GM18873 (cell line): ENCODE data around the gene UGT1A1.

ENCODE experiments used
- ATAC-seq: cut with Tn5 transposase; IDR thresholded peaks from one replicate; pipeline ENCODE4 v1.9.1; 2021; ENCODE audit warnings: mild to moderate bottlenecking, moderate library complexity, moderate number of reproducible peaks; ENCODE audit not compliant: unreplicated experiment, low FRiP score

UGT1A1 gene

GRCh38 chr2:233794128-233794658, 34.1 kb downstream of the UGT1A1 start:
- ATAC-seq: no peak

GRCh38 chr2:233795735-233796171, 35.7 kb downstream of the UGT1A1 start:
- no peak for ATAC-seq

GRCh38 chr2:233796254-233796653, 36.2 kb downstream of the UGT1A1 start:
- ATAC-seq: no peak

GRCh38 chr2:233798335-233799086, 38.4 kb downstream of the UGT1A1 start:
- no peak for ATAC-seq

GRCh38 chr2:233799087-233799665, 39.1 kb downstream of the UGT1A1 start:
- ATAC-seq: no peak

GRCh38 chr2:233799716-233800115, 39.6 kb downstream of the UGT1A1 start:
- no peak for ATAC-seq

- ATAC-seq: no peak
Observed at GRCh38 chr2:233800208-233800607, 40.1 kb downstream of the UGT1A1 start.

GRCh38 chr2:233801357-233802131, 41.5 kb downstream of the UGT1A1 start:
- ATAC-seq: no peak

- ATAC-seq: no peak
Observed at GRCh38 chr2:233802132-233802815, 42.2 kb downstream of the UGT1A1 start.

GRCh38 chr2:233803292-233803911, 43.3 kb downstream of the UGT1A1 start:
- no peak for ATAC-seq

GRCh38 chr2:233803994-233804393, 43.9 kb downstream of the UGT1A1 start:
- no peak for ATAC-seq

GRCh38 chr2:233807215-233807865, 47.3 kb downstream of the UGT1A1 start:
- no peak for ATAC-seq

GRCh38 chr2:233807966-233808935, 48.2 kb downstream of the UGT1A1 start:
- no peak for ATAC-seq

GRCh38 chr2:233810385-233810784, 50.3 kb downstream of the UGT1A1 start:
- no peak for ATAC-seq

- no peak for ATAC-seq
Observed at GRCh38 chr2:233811087-233811486, 51.0 kb downstream of the UGT1A1 start.

GRCh38 chr2:233811732-233812131, 51.7 kb downstream of the UGT1A1 start:
- no peak for ATAC-seq

- no peak for ATAC-seq
Observed at GRCh38 chr2:233813236-233814055, 53.4 kb downstream of the UGT1A1 start.
